Smooth muscle cell (in vitro differentiated cells): ENCODE data around the gene COL12A1. TPM values are rescaled to one million over a fixed set of nuclear protein-coding genes. Genes with fewer than 3 reads are reported as not detected.

ENCODE experiments used
- DNase-seq: peaks from one replicate; lab custom pipeline; 2025; ENCODE audit not compliant: unreplicated experiment; lab: John Stamatoyannopoulos, UW
- H2AFZ ChIP-seq: fragments of 200-600 bp; sonication (generic); 2 replicates; pipeline ENCODE4 v1.6.0; 2016; ENCODE audit warnings: antibody characterized with exemption, low read depth, mild to moderate bottlenecking
- H3F3A ChIP-seq: fragments of 200-600 bp; sonication (generic); 2 replicates; pipeline ENCODE4 v1.6.0; 2017; ENCODE audit warnings: antibody characterized with exemption, low read depth
- H3K27ac ChIP-seq: fragments of 200-600 bp; sonication (generic); 2 replicates; pipeline ENCODE4 v1.5.1; 2016; ENCODE audit warnings: low read depth, mild to moderate bottlenecking
- H3K27me3 ChIP-seq: fragments of 200-600 bp; sonication (generic); 2 replicates; pipeline ENCODE4 v1.6.1; 2016; ENCODE audit warnings: low read depth, mild to moderate bottlenecking
- H3K36me3 ChIP-seq: fragments of 200-600 bp; sonication (generic); 2 replicates; pipeline ENCODE4 v1.5.1; 2016; ENCODE audit warnings: low read depth
- H3K4me1 ChIP-seq: fragments of 200-600 bp; sonication (generic); 2 replicates; pipeline ENCODE4 v1.5.1; 2016; ENCODE audit warnings: low read depth
- H3K4me2 ChIP-seq: fragments of 200-600 bp; sonication (generic); 2 replicates; pipeline ENCODE4 v1.6.0; 2016; ENCODE audit warnings: mild to moderate bottlenecking
- H3K4me3 ChIP-seq: fragments of 200-600 bp; sonication (generic); 2 replicates; pipeline ENCODE4 v1.5.1; 2016; ENCODE audit warnings: mild to moderate bottlenecking
- H3K79me2 ChIP-seq: fragments of 200-600 bp; sonication (generic); 2 replicates; pipeline ENCODE4 v1.6.0; 2016; ENCODE audit warnings: low read depth, mild to moderate bottlenecking
- H3K9ac ChIP-seq: fragments of 200-600 bp; sonication (generic); 2 replicates; pipeline ENCODE4 v1.6.0; 2016; ENCODE audit warnings: low read depth
- H3K9me3 ChIP-seq: fragments of 200-600 bp; sonication (generic); replicated peaks from 2 replicates; pipeline ENCODE4 v1.5.1; 2016; ENCODE audit warnings: low read depth
- H4K20me1 ChIP-seq: fragments of 200-600 bp; sonication (generic); 2 replicates; pipeline ENCODE4 v1.6.0; 2016; ENCODE audit warnings: low read depth
- WGBS: methylation state at CpG from one replicate; pipeline ENCODE4 v1.1.7; 2016; ENCODE audit warnings: low lambda C conversion rate; 5-methylcytosine and 5-hydroxymethylcytosine counted together
- polyA plus RNA-seq: library from polyadenylated mRNA; unstranded; fragments of >200 nt; fragmentation: Nextera tagmentation; extraction: Ambion mirVana; gene quantifications from 2 replicates; pipeline ENCODE4 v1.2.1, GENCODE V29; 2016
- total RNA-seq: library from RNA; depleted of rRNA; stranded (reverse); fragments of >200 nt; gene quantifications from 2 replicates; pipeline ENCODE4 v1.2.3, GENCODE V29; 2014
- TF ChIP-seq, protein P1 (sequence below): fragments of 200-600 bp; sonication (generic); IDR thresholded peaks from 2 replicates; pipeline ENCODE4 v1.5.1; 2017; ENCODE audit warnings: borderline replicate concordance, mild to moderate bottlenecking, antibody characterized with exemption; ENCODE audit not compliant: insufficient read depth, poor library complexity, severe bottlenecking

COL12A1 gene
- total and polyA plus RNA-seq, 2 experiments from 2014 or later, result 44.2 to 154 TPM

DNA sequence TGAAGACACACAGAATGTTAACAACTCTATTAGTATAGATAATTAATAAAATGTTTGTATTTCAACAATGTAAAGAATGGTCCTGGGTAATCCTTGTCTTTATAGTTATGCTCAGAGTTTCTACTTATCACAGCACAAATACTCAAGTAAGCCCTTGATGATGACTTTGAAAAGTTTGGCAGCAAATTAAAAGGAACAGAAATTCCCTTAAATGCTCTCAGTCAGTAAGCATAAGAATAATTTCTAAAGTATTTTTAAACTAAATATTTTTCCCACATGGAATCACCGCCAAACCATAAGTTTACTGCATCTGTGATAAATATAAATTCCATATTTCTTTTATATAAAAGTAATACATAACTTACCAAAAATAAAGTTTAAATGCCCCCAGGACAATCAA is 96.1 kb downstream of the COL12A1 start:
- no peak overlapping the region for H3K9ac ChIP-seq
- TF ChIP-seq, protein P1, sequence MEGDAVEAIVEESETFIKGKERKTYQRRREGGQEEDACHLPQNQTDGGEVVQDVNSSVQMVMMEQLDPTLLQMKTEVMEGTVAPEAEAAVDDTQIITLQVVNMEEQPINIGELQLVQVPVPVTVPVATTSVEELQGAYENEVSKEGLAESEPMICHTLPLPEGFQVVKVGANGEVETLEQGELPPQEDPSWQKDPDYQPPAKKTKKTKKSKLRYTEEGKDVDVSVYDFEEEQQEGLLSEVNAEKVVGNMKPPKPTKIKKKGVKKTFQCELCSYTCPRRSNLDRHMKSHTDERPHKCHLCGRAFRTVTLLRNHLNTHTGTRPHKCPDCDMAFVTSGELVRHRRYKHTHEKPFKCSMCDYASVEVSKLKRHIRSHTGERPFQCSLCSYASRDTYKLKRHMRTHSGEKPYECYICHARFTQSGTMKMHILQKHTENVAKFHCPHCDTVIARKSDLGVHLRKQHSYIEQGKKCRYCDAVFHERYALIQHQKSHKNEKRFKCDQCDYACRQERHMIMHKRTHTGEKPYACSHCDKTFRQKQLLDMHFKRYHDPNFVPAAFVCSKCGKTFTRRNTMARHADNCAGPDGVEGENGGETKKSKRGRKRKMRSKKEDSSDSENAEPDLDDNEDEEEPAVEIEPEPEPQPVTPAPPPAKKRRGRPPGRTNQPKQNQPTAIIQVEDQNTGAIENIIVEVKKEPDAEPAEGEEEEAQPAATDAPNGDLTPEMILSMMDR, result no peak
- H3K4me3 ChIP-seq, result no peak overlapping the region
- no peaks in the 10 kb centered on the region for H3K9me3 ChIP-seq
- no peak for DNase-seq
- no peaks in the 10 kb centered on the region for H3K79me2 ChIP-seq
- 88% methylated on average over 1 of the region's 1 CpG for WGBS
- H3K27ac ChIP-seq, result no peak overlapping the region
- H3K36me3 ChIP-seq, result no peaks in the 10 kb centered on the region
- H3K4me1 ChIP-seq, result no peaks in the 10 kb centered on the region
- no peaks in the 10 kb centered on the region for H4K20me1 ChIP-seq
- no peak overlapping the region for H2AFZ ChIP-seq
- H3K4me2 ChIP-seq, result peak overlapping the region; percentile 12
- H3F3A ChIP-seq, result no peaks in the 10 kb centered on the region
- peaks cover 4% of the 10 kb centered on the region for H3K27me3 ChIP-seq

DNA sequence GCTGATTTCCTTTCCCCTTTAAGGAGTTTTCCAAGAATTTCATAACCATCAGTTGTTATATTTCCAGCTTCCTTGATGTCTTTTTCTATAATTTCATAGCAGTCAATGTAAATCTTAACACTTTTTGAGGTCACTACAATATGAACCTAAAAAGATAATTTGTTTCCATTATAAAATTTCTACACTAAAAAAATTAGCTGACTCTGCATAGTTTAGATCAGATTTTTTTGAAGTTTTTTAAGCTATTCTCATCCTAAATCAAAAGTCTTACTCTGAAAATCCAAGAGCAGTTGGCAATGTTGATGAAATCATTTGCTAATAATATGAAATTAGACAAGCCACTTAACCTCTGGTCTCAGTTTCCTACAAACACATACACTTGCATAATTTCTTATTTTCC is 96.8 kb downstream of the COL12A1 start:
- H3K36me3 ChIP-seq, result no peaks in the 10 kb centered on the region
- no peak overlapping the region for H3K27ac ChIP-seq
- no peak overlapping the region for H3K4me2 ChIP-seq

DNA sequence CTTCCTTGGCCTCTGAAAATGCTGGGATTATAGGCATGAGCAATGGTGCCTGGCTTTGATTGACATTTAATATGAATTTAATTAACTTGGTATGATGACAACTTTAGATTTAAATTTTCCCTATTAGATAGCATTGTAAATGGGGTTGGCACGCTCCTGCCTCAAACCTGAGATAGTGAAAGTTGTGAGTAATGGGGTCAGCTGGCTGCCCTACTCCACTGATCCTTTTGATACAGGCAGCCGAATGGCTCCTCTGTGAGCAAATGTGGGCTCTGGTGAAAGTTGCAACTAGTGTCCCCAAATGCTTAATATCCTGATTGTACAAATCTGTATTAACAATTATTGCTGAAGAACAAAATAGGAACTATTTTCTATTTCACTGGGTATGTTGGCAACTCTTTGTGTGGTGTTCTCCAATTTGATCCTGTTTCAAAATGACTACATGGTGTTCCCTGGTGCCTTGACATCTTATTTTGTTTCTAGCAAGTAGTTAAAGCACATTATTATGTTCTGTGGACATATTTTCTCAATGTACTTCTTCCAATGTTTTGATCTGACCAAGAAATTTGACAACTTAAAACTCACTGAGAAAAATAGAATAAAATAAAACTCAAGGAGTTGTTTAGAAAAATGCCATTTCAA is 97.4 kb downstream of the COL12A1 start:
- Histone ChIP-seq H3K27ac (no peak overlapping the region), H3K27me3 (peaks cover 13% of the 10 kb centered on the region), H2AFZ (no peak overlapping the region), H3F3A (no peaks in the 10 kb centered on the region), H3K9me3 (no peaks in the 10 kb centered on the region), H3K36me3 (no peaks in the 10 kb centered on the region), H3K79me2 (no peaks in the 10 kb centered on the region), H3K9ac (no peak overlapping the region), H3K4me1 (no peaks in the 10 kb centered on the region), H4K20me1 (no peaks in the 10 kb centered on the region), H3K4me2 (no peak overlapping the region), H3K4me3 (no peak overlapping the region)
- WGBS, result 89% methylated on average over 2 of the region's 2 CpGs
- DNase-seq, result no peak
- TF ChIP-seq, protein P1, result no peak

More for the DNA sequence above, 96.8 kb downstream of the COL12A1 start:
- no peak overlapping the region for H3K4me3 ChIP-seq
- no peaks in the 10 kb centered on the region for H3K79me2 ChIP-seq
- H2AFZ ChIP-seq, result no peak overlapping the region
- no peak for DNase-seq
- no peaks in the 10 kb centered on the region for H4K20me1 ChIP-seq
- H3K4me1 ChIP-seq, result no peaks in the 10 kb centered on the region
- TF ChIP-seq, protein P1, result no peak
- H3F3A ChIP-seq, result no peaks in the 10 kb centered on the region
- H3K27me3 ChIP-seq, result peaks cover 11% of the 10 kb centered on the region
- H3K9ac ChIP-seq, result no peak overlapping the region
- no peaks in the 10 kb centered on the region for H3K9me3 ChIP-seq

DNA sequence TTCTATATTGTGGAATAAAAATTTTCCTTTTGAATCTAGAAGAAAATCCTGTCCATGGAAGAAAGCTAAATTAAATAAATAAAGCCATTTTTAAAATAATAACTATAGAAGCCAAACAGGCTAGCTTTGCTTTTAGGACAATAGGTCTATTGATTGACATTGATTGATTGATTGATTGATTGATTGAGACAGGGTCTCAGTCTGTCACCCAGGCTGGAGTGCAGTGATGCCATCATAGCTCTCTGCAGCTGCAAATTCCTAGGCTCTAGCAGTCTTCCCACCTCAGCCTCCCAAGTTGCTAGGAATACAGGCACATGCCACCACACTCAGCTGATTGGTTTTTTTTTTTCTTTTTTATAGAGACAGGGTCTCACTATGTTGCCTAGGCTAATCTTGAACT is 97.9 kb downstream of the COL12A1 start:
- H3K4me1 ChIP-seq, result no peaks in the 10 kb centered on the region
- no peaks in the 10 kb centered on the region for H3K36me3 ChIP-seq
- no peaks in the 10 kb centered on the region for H3K9me3 ChIP-seq
- H3K4me3 ChIP-seq, result no peak overlapping the region
- no peak for DNase-seq
- no peak overlapping the region for H3K4me2 ChIP-seq
- H2AFZ ChIP-seq, result no peak overlapping the region
- H3F3A ChIP-seq, result no peaks in the 10 kb centered on the region
- peaks cover 13% of the 10 kb centered on the region for H3K27me3 ChIP-seq
- H3K9ac ChIP-seq, result no peak overlapping the region
- no peaks in the 10 kb centered on the region for H3K79me2 ChIP-seq
- no peak overlapping the region for H3K27ac ChIP-seq
- TF ChIP-seq, protein P1, result no peak
- H4K20me1 ChIP-seq, result no peaks in the 10 kb centered on the region
